Kasumi-1 (cell line): ENCODE data around the gene SH3BP1.

Source experiments
- DNase-seq, 2 experiments: peaks; one replicate each; lab custom pipeline; 2025; lab: John Stamatoyannopoulos, UW

SH3BP1 gene

GRCh38 chr22:37616201-37617083 is 23.0 kb upstream of the SH3BP1 start:
- no peak for DNase-seq

- no peak for DNase-seq
These were observed 22.0 kb upstream of the SH3BP1 start for GRCh38 chr22:37617431-37617830.

GRCh38 chr22:37618072-37618656 is 21.3 kb upstream of the SH3BP1 start:
- no peak for DNase-seq

- no peak for DNase-seq
These were observed 20.8 kb upstream of the SH3BP1 start for GRCh38 chr22:37618674-37619073.

GRCh38 chr22:37619991-37620390 is 19.5 kb upstream of the SH3BP1 start:
- no peak for DNase-seq

GRCh38 chr22:37621352-37621860 is 18.1 kb upstream of the SH3BP1 start:
- DNase-seq = no peak

- peak; percentile 53 to 55 for DNase-seq
These were observed 16.1 kb upstream of the SH3BP1 start for GRCh38 chr22:37623075-37624016.

GRCh38 chr22:37624017-37624365 is 15.5 kb upstream of the SH3BP1 start:
- no peak for DNase-seq

- DNase-seq = no peak
These were observed 14.6 kb upstream of the SH3BP1 start for GRCh38 chr22:37624876-37625275.

GRCh38 chr22:37625737-37626136 is 13.7 kb upstream of the SH3BP1 start:
- DNase-seq = no peak

GRCh38 chr22:37626144-37626543 is 13.3 kb upstream of the SH3BP1 start:
- DNase-seq = no peak

- no peak for DNase-seq
These were observed 12.9 kb upstream of the SH3BP1 start for GRCh38 chr22:37626556-37627075.

GRCh38 chr22:37627121-37627520 is 12.3 kb upstream of the SH3BP1 start:
- DNase-seq = peak; percentile 64 to 73

- DNase-seq = peak; percentile 68 to 71
These were observed 11.9 kb upstream of the SH3BP1 start for GRCh38 chr22:37627545-37627944.

GRCh38 chr22:37628830-37629229 is 10.6 kb upstream of the SH3BP1 start:
- no peak for DNase-seq

GRCh38 chr22:37629928-37630327 is 9.5 kb upstream of the SH3BP1 start:
- no peak for DNase-seq

- DNase-seq = no peak
These were observed 8.5 kb upstream of the SH3BP1 start for GRCh38 chr22:37630839-37631435.

GRCh38 chr22:37631448-37632173 is 7.9 kb upstream of the SH3BP1 start:
- no peak for DNase-seq

GRCh38 chr22:37632174-37633088 is 7.0 kb upstream of the SH3BP1 start:
- no peak for DNase-seq

- peak; percentile 74 to 89 for DNase-seq
These were observed 6.3 kb upstream of the SH3BP1 start for GRCh38 chr22:37633089-37633624.
